Measurements from ENCODE around the gene CES4A. TPM values are rescaled to one million over a fixed set of nuclear protein-coding genes. Genes with fewer than 3 reads are reported as not detected.

The CES4A gene
- total and polyA plus RNA-seq, 2 of the 13 experiments (the other 11 are each of a cell fraction or from before 2014, with no cell fraction given): 0.09 to 0.17 TPM

- peaks cover 0 to 1% of the 10 kb centered on the region in 2 experiments; a peak in 1 of 5 replicates for H3K27me3 ChIP-seq (ENCODE audit: control insufficient read depth in 1 of 2, insufficient read depth in 2 of 2, low read length in 2 of 2)
- intact Hi-C loops (cut with micrococcal nuclease; ENCODE audit: unreplicated experiment): no loop called here
- ChIA-PET POLR2A (no interaction called here), CTCF (ENCODE audit: low intra/inter-chr PET ratio, low total read pairs) (no interaction called here)
- no TSS peak for BruUV-seq (replicated peaks)
- H3K4me1 ChIP-seq (ENCODE audit: insufficient read depth, low read length): peaks cover 23% of the 10 kb centered on the region
- H3K9me3 ChIP-seq (ENCODE audit: low read length): no peaks in the 10 kb centered on the region
- H3K9ac ChIP-seq (ENCODE audit: insufficient read depth, low read depth, low read length): no peak overlapping the region
- H3K36me3 ChIP-seq (replicated peaks in 1 of 2; ENCODE audit: control insufficient read depth in 1 of 2, insufficient read depth in 2 of 2, low read length in 2 of 2): no peaks in the 10 kb centered on the region
- ATAC-seq (no peak), DNase-seq (ENCODE audit: low spot score) (no peak), FAIRE-seq (no peak)
- H3K27ac ChIP-seq (ENCODE audit: extremely low read length, insufficient read depth, low read length): no peak overlapping the region
- H2AFZ ChIP-seq (ENCODE audit: low read length): no peak overlapping the region
- no peak overlapping the region for H3K4me3 ChIP-seq (replicated peaks in 1 of 3; ENCODE audit: insufficient read depth in 1 of 3, low read depth in 2 of 3, low read length in 3 of 3)
- TF ChIP-seq ZNF513 (CRISPR knock-in tag; conservative IDR thresholded peaks at IDR 0.05) (no peak), GATA4 (IDR thresholded peaks at IDR 0.05; ENCODE audit: borderline replicate concordance, low read depth) (no peak), GLMP (CRISPR knock-in tag; IDR thresholded peaks at IDR 0.05; ENCODE audit: borderline replicate concordance) (no peak), ZBTB20 (CRISPR knock-in tag; IDR thresholded peaks at IDR 0.05; ENCODE audit: borderline replicate concordance, low read depth) (no peak), POLR2AphosphoS2 (IDR thresholded peaks at IDR 0.05; ENCODE audit: low read depth, low read length) (no peak), HIVEP1 (CRISPR knock-in tag; IDR thresholded peaks at IDR 0.05) (no peak), CERS6 (CRISPR knock-in tag; IDR thresholded peaks at IDR 0.05) (no peak), PLRG1 (conservative IDR thresholded peaks at IDR 0.05) (no peak), ZSCAN29 (CRISPR knock-in tag; conservative IDR thresholded peaks at IDR 0.05) (no peak), SIN3B (IDR thresholded peaks at IDR 0.05; ENCODE audit: low read length) (no peak), ZGPAT (CRISPR knock-in tag; IDR thresholded peaks at IDR 0.05) (no peak), RARA (CRISPR knock-in tag; IDR thresholded peaks at IDR 0.05) (no peak), ATF7-NPFF (CRISPR knock-in tag; IDR thresholded peaks at IDR 0.05; ENCODE audit: low read depth) (no peak), CBX2 (IDR thresholded peaks at IDR 0.05; ENCODE audit: low read depth, low read length) (no peak), CBX2 (CRISPR knock-in tag; IDR thresholded peaks at IDR 0.05; ENCODE audit: low read depth) (no peak), GLI4 (CRISPR knock-in tag; IDR thresholded peaks at IDR 0.05; ENCODE audit: borderline replicate concordance) (no peak)
- 32% methylated on average over 4 of the region's 4 CpGs for WGBS (ENCODE audit: low lambda C conversion rate)
- H3K79me2 ChIP-seq (ENCODE audit: insufficient read depth, low read length): no peaks in the 10 kb centered on the region
- in situ Hi-C loops (cut with HindIII; ENCODE audit: extremely low pct_ligation_motif_present, low pct_unique_long_range_greater_than_20kb): no loop called here
- H4K20me1 ChIP-seq (ENCODE audit: insufficient read depth, low read length): no peaks in the 10 kb centered on the region
- no peak overlapping the region for H3K4me2 ChIP-seq (ENCODE audit: low read depth, low read length)
Measured at GRCh38 chr16:66984892-66985311, 3.5 kb upstream of the CES4A start.
